Measurements from ENCODE around the gene PCSK7.

DNA sequence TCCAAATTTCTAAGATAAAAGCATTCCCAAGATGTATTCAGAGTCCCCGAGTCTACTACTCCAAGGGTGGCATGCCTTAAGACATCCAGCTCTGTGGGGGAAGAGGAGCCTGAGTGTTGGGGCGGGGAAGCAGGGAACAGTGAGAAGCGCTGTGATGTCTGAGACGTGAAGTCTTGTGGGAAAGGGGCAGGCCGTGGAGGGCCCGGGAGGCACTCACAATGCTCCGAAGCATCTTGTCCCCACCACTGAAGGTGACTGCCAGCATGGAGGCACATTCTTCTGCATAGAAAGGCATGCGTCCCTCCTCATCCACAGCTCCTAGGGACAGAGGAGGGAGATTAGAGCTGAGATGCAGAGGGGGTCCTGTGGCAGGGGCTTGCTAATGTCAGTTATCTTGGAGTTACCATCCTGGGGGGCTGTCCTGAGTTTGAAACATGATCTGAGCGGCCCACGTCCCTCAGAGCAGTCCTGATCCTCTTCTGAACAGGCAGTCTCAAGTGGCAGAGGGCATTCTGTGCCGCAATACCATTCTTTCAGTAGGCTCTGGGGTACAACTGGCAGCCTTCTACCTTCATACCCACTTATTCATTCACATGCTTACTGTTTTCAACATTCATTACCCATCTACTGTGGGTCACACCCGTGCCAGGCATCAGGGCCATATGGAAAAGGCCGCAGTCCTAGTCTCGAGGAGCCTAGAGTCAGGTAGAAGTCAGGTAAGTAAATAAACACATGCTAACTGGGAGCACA, 8.7 kb downstream of the PCSK7 start:
- TF ChIP-seq, protein P1, sequence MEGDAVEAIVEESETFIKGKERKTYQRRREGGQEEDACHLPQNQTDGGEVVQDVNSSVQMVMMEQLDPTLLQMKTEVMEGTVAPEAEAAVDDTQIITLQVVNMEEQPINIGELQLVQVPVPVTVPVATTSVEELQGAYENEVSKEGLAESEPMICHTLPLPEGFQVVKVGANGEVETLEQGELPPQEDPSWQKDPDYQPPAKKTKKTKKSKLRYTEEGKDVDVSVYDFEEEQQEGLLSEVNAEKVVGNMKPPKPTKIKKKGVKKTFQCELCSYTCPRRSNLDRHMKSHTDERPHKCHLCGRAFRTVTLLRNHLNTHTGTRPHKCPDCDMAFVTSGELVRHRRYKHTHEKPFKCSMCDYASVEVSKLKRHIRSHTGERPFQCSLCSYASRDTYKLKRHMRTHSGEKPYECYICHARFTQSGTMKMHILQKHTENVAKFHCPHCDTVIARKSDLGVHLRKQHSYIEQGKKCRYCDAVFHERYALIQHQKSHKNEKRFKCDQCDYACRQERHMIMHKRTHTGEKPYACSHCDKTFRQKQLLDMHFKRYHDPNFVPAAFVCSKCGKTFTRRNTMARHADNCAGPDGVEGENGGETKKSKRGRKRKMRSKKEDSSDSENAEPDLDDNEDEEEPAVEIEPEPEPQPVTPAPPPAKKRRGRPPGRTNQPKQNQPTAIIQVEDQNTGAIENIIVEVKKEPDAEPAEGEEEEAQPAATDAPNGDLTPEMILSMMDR (conservative IDR thresholded peaks at IDR 0.05; ENCODE audit: low read depth, low read length): no peak
- TF ChIP-seq EZH2phosphoT487 (IDR thresholded peaks at IDR 0.05; ENCODE audit: borderline replicate concordance, low read length) (no peak), EZH2 (IDR thresholded peaks at IDR 0.05; ENCODE audit: low read length, unreplicated experiment) (no peak)
